GM12872 (cell line): ENCODE measurements around the gene ART1.

Experiments used
- CTCF ChIP-seq: IDR thresholded peaks from 3 replicates; pipeline ENCODE4 v1.5.1; 2011; ENCODE audit warnings: low read depth, mild to moderate bottlenecking, low read length, moderate library complexity; ENCODE audit not compliant: insufficient read depth

Gene ART1

GRCh38 chr11:3703383-3703782 lies 58.5 kb downstream of the ART1 start:
- TF ChIP-seq CTCF: no peak

GRCh38 chr11:3707176-3707575 lies 62.2 kb downstream of the ART1 start:
- TF ChIP-seq CTCF: no peak

GRCh38 chr11:3709977-3710376 lies 65.0 kb downstream of the ART1 start:
- TF ChIP-seq CTCF: no peak

DNA sequence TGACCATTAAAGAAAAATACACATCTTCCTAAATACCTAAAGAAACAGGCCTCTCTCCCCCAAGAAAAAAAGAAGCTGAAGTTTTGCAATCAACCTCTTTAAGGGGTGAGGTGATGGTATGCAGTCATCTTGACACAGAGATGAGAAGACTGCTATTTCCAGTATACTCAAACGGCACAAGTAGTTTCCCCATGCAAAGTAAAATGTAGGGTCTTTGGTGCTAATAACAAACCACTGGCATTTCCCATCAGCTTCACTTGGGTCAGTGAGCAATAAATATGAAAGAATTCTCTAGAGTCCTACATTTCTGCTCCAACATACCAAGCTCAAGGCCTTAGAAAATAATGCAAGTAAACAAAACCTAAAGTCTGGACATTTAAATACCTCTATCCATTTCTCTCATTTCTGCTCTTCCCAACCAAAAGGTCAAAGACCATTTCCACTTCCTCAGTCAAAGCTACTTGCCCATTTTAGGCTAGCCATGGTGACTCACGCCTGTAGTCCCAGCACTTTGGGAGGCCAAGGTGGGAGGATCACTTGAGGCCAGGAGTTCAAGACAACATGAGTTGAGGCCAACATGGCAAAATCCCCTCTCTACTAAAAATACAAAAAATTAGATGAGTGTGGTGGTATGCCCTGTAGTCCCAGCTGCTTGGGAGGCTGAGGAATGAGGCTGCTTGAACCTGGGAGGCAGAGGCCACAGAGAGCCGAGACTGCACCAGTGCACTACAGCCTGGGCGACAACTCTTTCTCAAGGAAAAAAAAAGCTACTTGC lies 65.7 kb downstream of the ART1 start:
- no peak for TF ChIP-seq CTCF

DNA sequence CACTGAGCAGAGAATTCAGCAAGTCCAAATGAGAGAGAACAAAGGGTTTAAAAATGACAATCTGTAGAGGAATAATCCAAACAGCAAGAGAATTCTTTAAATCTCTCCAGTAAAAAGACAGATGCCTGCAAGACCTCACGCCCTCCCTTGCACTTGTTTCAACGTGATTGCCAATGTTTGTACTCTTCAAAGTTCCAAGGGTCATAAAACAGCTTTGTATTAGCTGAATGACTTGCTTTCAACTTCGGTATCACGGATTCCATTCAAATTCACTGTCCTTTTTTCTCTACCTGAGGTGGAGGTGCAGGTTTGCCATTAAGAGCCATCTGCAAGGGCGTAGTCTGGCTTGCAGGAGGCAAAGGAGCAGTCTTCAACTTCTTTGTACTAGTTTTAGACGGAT lies 67.3 kb downstream of the ART1 start:
- TF ChIP-seq CTCF: no peak
